ENCODE measurements around the gene GLDN. TPM values are rescaled to one million over a fixed set of nuclear protein-coding genes. Genes with fewer than 3 reads are reported as not detected.

Gene GLDN
- polyA plus RNA-seq, 1 experiment = 0.25 TPM

- Histone ChIP-seq H3K27me3 (ENCODE audit: control insufficient read depth, insufficient read depth, low read length) (peaks cover 40% of the 10 kb centered on the region), H3K27ac (ENCODE audit: low read depth, low read length) (no peak overlapping the region), H3K9me3 (ENCODE audit: control insufficient read depth, insufficient read depth, low read length) (no peaks in the 10 kb centered on the region), H3K4me3 (ENCODE audit: low read depth, low read length) (no peak overlapping the region)
- ChIA-PET CTCF (no interaction called here), POLR2A (no interaction called here)
- no peak for TF ChIP-seq CTCF (IDR thresholded peaks at IDR 0.05; ENCODE audit: low read depth, low read length)
- no peak for DNase-seq (ENCODE audit: low read depth, low spot score)
These were observed 16.3 kb upstream of the GLDN start for GRCh38 chr15:51325167-51325566.

GRCh38 chr15:51327081-51327480, 14.4 kb upstream of the GLDN start:
- CTCF ChIA-PET = no interaction called here
- H3K27ac ChIP-seq (ENCODE audit: low read depth, low read length) = no peak overlapping the region
- POLR2A ChIA-PET = no interaction called here
- DNase-seq (ENCODE audit: low read depth, low spot score) = no peak
- peaks cover 36% of the 10 kb centered on the region for H3K27me3 ChIP-seq (ENCODE audit: control insufficient read depth, insufficient read depth, low read length)
- H3K4me3 ChIP-seq (ENCODE audit: low read depth, low read length) = no peak overlapping the region
- no peaks in the 10 kb centered on the region for H3K9me3 ChIP-seq (ENCODE audit: control insufficient read depth, insufficient read depth, low read length)
- TF ChIP-seq CTCF (IDR thresholded peaks at IDR 0.05; ENCODE audit: low read depth, low read length) = no peak

GRCh38 chr15:51328926-51329325, 12.5 kb upstream of the GLDN start:
- CTCF ChIA-PET = no interaction called here
- POLR2A ChIA-PET = no interaction called here

DNA sequence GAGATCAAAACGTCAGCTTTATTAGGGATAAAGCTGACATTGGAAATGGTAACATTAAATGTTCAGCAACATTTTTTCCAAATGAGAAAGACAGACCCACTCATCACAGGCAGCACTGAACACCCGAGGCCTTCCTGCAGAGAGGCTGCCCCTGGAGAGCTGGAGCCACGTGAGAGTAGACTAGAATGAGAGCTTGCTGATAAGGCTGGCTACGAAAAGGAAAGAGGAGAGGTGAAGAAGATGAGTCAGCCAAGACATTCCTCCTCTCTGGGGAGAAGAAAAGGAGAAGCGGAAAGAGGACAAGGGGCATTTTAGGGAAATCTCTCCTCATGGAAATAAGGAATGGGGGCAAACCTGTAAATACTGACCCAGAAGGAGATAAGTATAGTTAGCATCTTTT, 10.3 kb upstream of the GLDN start:
- H3K27ac ChIP-seq (ENCODE audit: low read depth, low read length) = no peak overlapping the region
- CTCF ChIA-PET = interaction anchor here (1.0 kb wide), 1 partner anchor 49 kb away, joined by 3 read pairs; no protein-coding TSS in a partner anchor
- no peak for DNase-seq (ENCODE audit: low read depth, low spot score)

More at GRCh38 chr15:51328926-51329325, 12.5 kb upstream of the GLDN start:
- H3K27me3 ChIP-seq (ENCODE audit: control insufficient read depth, insufficient read depth, low read length) = peaks cover 25% of the 10 kb centered on the region
- TF ChIP-seq CTCF (IDR thresholded peaks at IDR 0.05; ENCODE audit: low read depth, low read length) = no peak
- no peak for DNase-seq (ENCODE audit: low read depth, low spot score)
- H3K9me3 ChIP-seq (ENCODE audit: control insufficient read depth, insufficient read depth, low read length) = no peaks in the 10 kb centered on the region
- H3K27ac ChIP-seq (ENCODE audit: low read depth, low read length) = no peak overlapping the region
- H3K4me3 ChIP-seq (ENCODE audit: low read depth, low read length) = no peak overlapping the region

More for the DNA sequence above, 10.3 kb upstream of the GLDN start:
- Histone ChIP-seq H3K4me3 (ENCODE audit: low read depth, low read length) (no peak overlapping the region), H3K9me3 (ENCODE audit: control insufficient read depth, insufficient read depth, low read length) (no peaks in the 10 kb centered on the region), H3K27me3 (ENCODE audit: control insufficient read depth, insufficient read depth, low read length) (peaks cover 32% of the 10 kb centered on the region)
- POLR2A ChIA-PET = no interaction called here
- TF ChIP-seq CTCF (IDR thresholded peaks at IDR 0.05; ENCODE audit: low read depth, low read length) = no peak

Data from AG04450 (cell line).